IMR-90 (cell line): ENCODE data around the gene DNAH8. TPM values are rescaled to one million over a fixed set of nuclear protein-coding genes. Genes with fewer than 3 reads are reported as not detected.

Experiments used
- ATAC-seq: fragments of 200-7000 bp; cut with Tn5 transposase; 2 replicates; pipeline ENCODE4 v1.9.1; 2020; ENCODE audit warnings: low read depth, mild to moderate bottlenecking, moderate library complexity
- BruUV-seq: library from RNA; stranded (reverse); fragments of 400-500 nt; replicated peaks from 2 replicates; lab custom pipeline; 2021; lab: Mats Ljungman, UMichigan
- CTCF ChIA-PET: fragments of 300-600 bp; formaldehyde crosslinking; extraction: SDS; loops from one replicate; lab custom pipeline; 2021; ENCODE audit warnings: antibody characterized with exemption; lab: Yijun Ruan, JAX
- POLR2A ChIA-PET: fragments of 300-600 bp; sonication (Branson Sonifier 250); formaldehyde crosslinking; loops from one replicate; lab custom pipeline; 2022; ENCODE audit warnings: antibody characterized with exemption; ENCODE audit not compliant: unreplicated experiment; lab: Charles Lee
- DNase-seq: peaks from one replicate; pipeline ENCODE4 v3.0.0; 2013
- H2AFZ ChIP-seq: replicated peaks from 2 replicates; pipeline ENCODE3; 2013; ENCODE audit warnings: low read length, mild to moderate bottlenecking; ENCODE audit not compliant: poor library complexity
- H2AK5ac ChIP-seq: 2 replicates; pipeline ENCODE4 v1.6.1; 2013; ENCODE audit warnings: low read depth, low read length, inconsistent platforms
- H2AK9ac ChIP-seq: replicated peaks from 2 replicates; pipeline ENCODE3; 2013; ENCODE audit warnings: mild to moderate bottlenecking, low read depth, low read length, moderate library complexity; ENCODE audit not compliant: poor library complexity
- H2BK120ac ChIP-seq: 2 replicates; pipeline ENCODE4 v1.6.1; 2013; ENCODE audit warnings: low read depth, low read length, inconsistent platforms
- H2BK15ac ChIP-seq: 3 replicates; pipeline ENCODE4 v1.6.1; 2013; ENCODE audit warnings: low read depth, low read length, inconsistent platforms
- H2BK20ac ChIP-seq: 2 replicates; pipeline ENCODE4 v1.6.1; 2013; ENCODE audit warnings: low read depth, mild to moderate bottlenecking, inconsistent platforms, low read length, moderate library complexity
- H2BK5ac ChIP-seq: 2 replicates; pipeline ENCODE4 v1.6.1; 2013; ENCODE audit warnings: mild to moderate bottlenecking, low read depth, low read length, inconsistent platforms; ENCODE audit not compliant: poor library complexity, severe bottlenecking
- H3K14ac ChIP-seq: replicated peaks from 2 replicates; pipeline ENCODE4 v1.6.1; 2013; ENCODE audit warnings: low read depth, low read length, inconsistent platforms
- H3K18ac ChIP-seq: 2 replicates; pipeline ENCODE4 v1.6.1; 2013; ENCODE audit warnings: low read depth, low read length, control low read depth
- H3K23ac ChIP-seq: 2 replicates; pipeline ENCODE4 v1.6.1; 2013; ENCODE audit warnings: low read depth, low read length, inconsistent platforms
- H3K27ac ChIP-seq: 2 replicates; pipeline ENCODE4 v1.5.1; 2013; ENCODE audit warnings: mild to moderate bottlenecking, control low read depth, low read length; ENCODE audit not compliant: insufficient read depth
- H3K27me3 ChIP-seq: 2 replicates; pipeline ENCODE4 v1.6.1; 2013; ENCODE audit warnings: low read length; ENCODE audit not compliant: control insufficient read depth, insufficient read depth
- H3K36me3 ChIP-seq: 2 replicates; pipeline ENCODE4 v1.6.1; 2013; ENCODE audit warnings: low read length, mixed read lengths; ENCODE audit not compliant: control insufficient read depth, insufficient read depth
- H3K4ac ChIP-seq: 2 replicates; pipeline ENCODE4 v1.6.1; 2013; ENCODE audit warnings: low read depth, low read length, inconsistent platforms
- H3K4me1 ChIP-seq: 2 replicates; pipeline ENCODE4 v1.6.1; 2013; ENCODE audit warnings: low read length, mixed read lengths; ENCODE audit not compliant: control insufficient read depth, insufficient read depth
- H3K4me2 ChIP-seq: 2 replicates; pipeline ENCODE4 v1.6.1; 2013; ENCODE audit warnings: low read depth, mild to moderate bottlenecking, control low read depth, low read length, moderate library complexity
- H3K4me3 ChIP-seq: 2 replicates; pipeline ENCODE4 v1.5.1; 2013; ENCODE audit warnings: low read depth, mild to moderate bottlenecking, control low read depth, low read length, moderate library complexity; ENCODE audit not compliant: insufficient read depth
- H3K56ac ChIP-seq: 2 replicates; pipeline ENCODE4 v1.6.1; 2013; ENCODE audit warnings: low read length, inconsistent platforms; ENCODE audit not compliant: insufficient read depth; ENCODE audit errors: extremely low read depth
- H3K79me1 ChIP-seq, 2 experiments: 2 replicates each; pipeline ENCODE4 v1.6.1; 2013; ENCODE audit warnings: low read length in 2 of 2, inconsistent platforms in 1 of 2, low read depth in 1 of 2
- H3K9ac ChIP-seq: 2 replicates; pipeline ENCODE4 v1.6.1; 2013; ENCODE audit warnings: low read depth, low read length, control low read depth
- H3K9me1 ChIP-seq: 2 replicates; pipeline ENCODE4 v1.6.1; 2013; ENCODE audit warnings: low read length, inconsistent platforms; ENCODE audit not compliant: insufficient read depth
- H3K9me3 ChIP-seq: 2 replicates; pipeline ENCODE4 v1.6.1; 2013; ENCODE audit warnings: low read length; ENCODE audit not compliant: control insufficient read depth, insufficient read depth
- H4K20me1 ChIP-seq: 2 replicates; pipeline ENCODE4 v1.6.1; 2013; ENCODE audit warnings: low read length, inconsistent platforms; ENCODE audit not compliant: insufficient read depth
- H4K5ac ChIP-seq: 2 replicates; pipeline ENCODE4 v1.6.1; 2013; ENCODE audit warnings: mild to moderate bottlenecking, low read depth, low read length, control low read depth
- H4K8ac ChIP-seq, 2 experiments: 2 replicates each; pipeline ENCODE4 v1.6.1; 2013; ENCODE audit warnings: low read depth in 2 of 2, low read length in 2 of 2, control low read depth in 1 of 2, inconsistent platforms in 1 of 2
- H4K91ac ChIP-seq: 2 replicates; pipeline ENCODE4 v1.6.1; 2013; ENCODE audit warnings: low read depth, low read length, inconsistent platforms; ENCODE audit not compliant: insufficient read depth
- FOS ChIP-seq: fragments of 150-350 bp; IDR thresholded peaks from 2 replicates; pipeline ENCODE4 v1.6.1; 2016; ENCODE audit warnings: low read depth, low read length
- MAFK ChIP-seq: IDR thresholded peaks from 2 replicates; pipeline ENCODE4 v1.6.1; 2012; ENCODE audit warnings: low read depth, low read length, improper control_type of control experiment
- MAZ ChIP-seq: IDR thresholded peaks from 2 replicates; pipeline ENCODE4 v1.6.1; 2012; ENCODE audit warnings: low read depth, mild to moderate bottlenecking, low read length, improper control_type of control experiment, moderate library complexity, borderline replicate concordance
- NFE2L2 ChIP-seq: fragments of 150-350 bp; IDR thresholded peaks from 2 replicates; pipeline ENCODE4 v1.6.1; 2016; ENCODE audit warnings: low read depth, mild to moderate bottlenecking, low read length
- RCOR1 ChIP-seq: IDR thresholded peaks from 2 replicates; pipeline ENCODE4 v1.6.1; 2012; ENCODE audit warnings: mild to moderate bottlenecking, low read length, improper control_type of control experiment; ENCODE audit not compliant: insufficient replicate concordance
- WGBS, 2 experiments: methylation state at CpG; one replicate each; pipeline versions ENCODE4 v1.1.5 to v1.1.7; 2013; ENCODE audit warnings: missing lambda C conversion rate in 2 of 2; ENCODE audit not compliant: insufficient read length in 1 of 2; ENCODE audit errors: extremely low coverage in 2 of 2; 5-methylcytosine and 5-hydroxymethylcytosine counted together
- dilution Hi-C: fragments of 300-500 bp; cut with HindIII; formaldehyde crosslinking; loops from one replicate; pipeline ENCODE4 v1.14.3; 2018; ENCODE audit warnings: low sequenced_read_pairs; ENCODE audit not compliant: unreplicated experiment
- in situ Hi-C: fragments of 300-500 bp; cut with MboI; formaldehyde crosslinking; loops from 3 replicates; pipeline ENCODE4 v1.14.3; 2019; ENCODE audit warnings: low sequenced_read_pairs, inconsistent platforms, mixed read lengths
- intact Hi-C: fragments of 100-400 bp; cut with micrococcal nuclease; formaldehyde crosslinking; loops from 2 replicates; pipeline ENCODE4 v1.10.0; 2022
- polyA plus RNA-seq, 3 experiments: library from polyadenylated mRNA; depleted of rRNA; stranded (reverse); fragments of >200 nt; gene quantifications; 2 replicates each; pipeline ENCODE4 v1.2.3, GENCODE V29; 2012; ENCODE audit warnings: low replicate concordance in 1 of 3
- total RNA-seq: library from RNA; depleted of rRNA; stranded (reverse); fragments of >200 nt; gene quantifications from 2 replicates; pipeline ENCODE4 v1.2.3, GENCODE V29; 2012
- TF ChIP-seq, protein P1 (sequence below): fragments of 150-350 bp; IDR thresholded peaks from 2 replicates; pipeline ENCODE4 v1.6.1; 2016; ENCODE audit warnings: low read depth, mild to moderate bottlenecking, low read length, moderate library complexity, borderline replicate concordance

Gene DNAH8
- total and polyA plus RNA-seq, 2 of the 4 experiments (the other 2 are of a cell fraction): not detected

DNA sequence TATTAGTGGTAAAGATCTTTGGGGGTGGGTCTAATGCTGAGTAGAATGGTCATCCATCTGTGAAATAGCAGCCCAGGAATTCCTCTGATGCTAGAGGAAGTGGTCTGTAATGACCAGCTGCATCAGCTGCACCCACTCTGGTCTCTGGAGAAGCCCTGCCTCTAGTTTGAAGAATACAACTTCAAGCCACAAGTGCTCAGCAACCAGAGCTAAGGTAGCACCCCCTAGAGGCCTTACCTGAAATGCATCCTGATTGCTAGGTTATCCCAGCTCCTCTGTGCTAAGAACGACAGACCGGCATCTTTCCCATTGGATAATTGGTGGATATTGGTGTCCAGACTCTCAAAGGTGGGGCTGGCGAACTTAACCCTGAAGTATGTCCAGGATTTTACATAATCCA, 58.2 kb downstream of the DNAH8 start:
- Histone ChIP-seq H4K91ac (no peak overlapping the region), H2BK5ac (no peak overlapping the region), H2BK120ac (no peak overlapping the region), H3K79me1 (no peaks in the 10 kb centered on the region), H3K4me2 (no peak overlapping the region), H3K36me3 (no peaks in the 10 kb centered on the region), H3K27ac (no peak overlapping the region), H3K4me3 (no peak overlapping the region), H3K9ac (no peak overlapping the region), H3K18ac (no peak overlapping the region), H3K9me1 (no peaks in the 10 kb centered on the region), H2BK20ac (no peak overlapping the region), H3K4me1 (no peaks in the 10 kb centered on the region), H2AK5ac (no peak overlapping the region), H2AFZ (no peak overlapping the region), H3K14ac (no peak overlapping the region), H2AK9ac (no peak overlapping the region), H3K4ac (no peak overlapping the region), H3K9me3 (no peaks in the 10 kb centered on the region), H2BK15ac (no peak overlapping the region), H4K20me1 (no peaks in the 10 kb centered on the region), H4K5ac (no peak overlapping the region), H3K23ac (no peak overlapping the region), H4K8ac (no peak overlapping the region), H3K56ac (no peak overlapping the region), H3K27me3 (no peaks in the 10 kb centered on the region)
- intact Hi-C loops: no loop called here
- no TSS peak for BruUV-seq
- in situ Hi-C loops: no loop called here
- TF ChIP-seq, protein P1, sequence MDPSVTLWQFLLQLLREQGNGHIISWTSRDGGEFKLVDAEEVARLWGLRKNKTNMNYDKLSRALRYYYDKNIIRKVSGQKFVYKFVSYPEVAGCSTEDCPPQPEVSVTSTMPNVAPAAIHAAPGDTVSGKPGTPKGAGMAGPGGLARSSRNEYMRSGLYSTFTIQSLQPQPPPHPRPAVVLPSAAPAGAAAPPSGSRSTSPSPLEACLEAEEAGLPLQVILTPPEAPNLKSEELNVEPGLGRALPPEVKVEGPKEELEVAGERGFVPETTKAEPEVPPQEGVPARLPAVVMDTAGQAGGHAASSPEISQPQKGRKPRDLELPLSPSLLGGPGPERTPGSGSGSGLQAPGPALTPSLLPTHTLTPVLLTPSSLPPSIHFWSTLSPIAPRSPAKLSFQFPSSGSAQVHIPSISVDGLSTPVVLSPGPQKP: no peak
- TF ChIP-seq RCOR1: no peak
- TF ChIP-seq FOS: no peak
- TF ChIP-seq MAZ: no peak
- no peak for TF ChIP-seq NFE2L2
- TF ChIP-seq MAFK: no peak
- CTCF ChIA-PET: interaction anchor here (0.7 to 1.1 kb wide), 2 partner anchors 17 to 239 kb away, joined by 3 read pairs; no protein-coding TSS in a partner anchor
- dilution Hi-C loops: no loop called here
- DNase-seq (no peak), ATAC-seq (no peak)
- no CpG with 5 or more reads among the region's 3 CpGs for WGBS, 2 experiments
- POLR2A ChIA-PET: no interaction called here
